HUES64 (cell line): ENCODE results near the gene AGTR1.
"Not testable (repeated sequence)": the region's sequence is repeated elsewhere in the genome, so short reads cannot be mapped to it uniquely, and the experiment has no call there.

ENCODE experiments used
- H3K27ac ChIP-seq: 2 replicates; pipeline ENCODE4 v1.7.0; 2013; ENCODE audit warnings: low read depth, low read length, inconsistent platforms
- H3K27me3 ChIP-seq: 2 replicates; pipeline ENCODE4 v1.6.1; 2013; ENCODE audit warnings: mild to moderate bottlenecking, low read length; ENCODE audit not compliant: insufficient read depth
- H3K36me3 ChIP-seq: 2 replicates; pipeline ENCODE4 v1.6.1; 2013; ENCODE audit warnings: mild to moderate bottlenecking, low read length; ENCODE audit not compliant: insufficient read depth
- H3K4me1 ChIP-seq: 2 replicates; pipeline ENCODE4 v1.6.1; 2013; ENCODE audit warnings: mild to moderate bottlenecking, low read length, moderate library complexity; ENCODE audit not compliant: insufficient read depth
- H3K4me3 ChIP-seq: 2 replicates; pipeline ENCODE4 v1.5.1; 2013; ENCODE audit warnings: mild to moderate bottlenecking, low read length, moderate library complexity
- H3K9ac ChIP-seq: 2 replicates; pipeline ENCODE4 v1.6.1; 2013; ENCODE audit warnings: mild to moderate bottlenecking, low read depth, low read length
- H3K9me3 ChIP-seq: 2 replicates; pipeline ENCODE4 v1.6.1; 2013; ENCODE audit warnings: low read depth, low read length; ENCODE audit not compliant: insufficient read depth
- WGBS: fragments of 150-250, 120-280 bp; methylation state at CpG from one replicate; pipeline ENCODE4 v1.1.7; 2013; ENCODE audit warnings: missing lambda C conversion rate; 5-methylcytosine and 5-hydroxymethylcytosine counted together

AGTR1 gene

DNA sequence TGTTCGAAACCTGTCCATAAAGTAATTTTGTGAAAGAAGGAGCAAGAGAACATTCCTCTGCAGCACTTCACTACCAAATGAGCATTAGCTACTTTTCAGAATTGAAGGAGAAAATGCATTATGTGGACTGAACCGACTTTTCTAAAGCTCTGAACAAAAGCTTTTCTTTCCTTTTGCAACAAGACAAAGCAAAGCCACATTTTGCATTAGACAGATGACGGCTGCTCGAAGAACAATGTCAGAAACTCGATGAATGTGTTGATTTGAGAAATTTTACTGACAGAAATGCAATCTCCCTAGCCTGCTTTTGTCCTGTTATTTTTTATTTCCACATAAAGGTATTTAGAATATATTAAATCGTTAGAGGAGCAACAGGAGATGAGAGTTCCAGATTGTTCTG, 44.4 kb downstream of the AGTR1 start:
- Histone ChIP-seq H3K4me3 (no peak overlapping the region), H3K36me3 (no peaks in the 10 kb centered on the region), H3K4me1 (no peaks in the 10 kb centered on the region), H3K9me3 (no peaks in the 10 kb centered on the region), H3K27me3 (no peaks in the 10 kb centered on the region), H3K27ac (no peak overlapping the region), H3K9ac (no peak overlapping the region)
- 92% methylated on average over 6 of the region's 6 CpGs for WGBS

- over 99% methylated on average over 5 of the region's 5 CpGs for WGBS
- H3K27ac ChIP-seq: no peak overlapping the region
These were observed 48.4 kb downstream of the AGTR1 start for GRCh38 chr3:148746053-148746452.

GRCh38 chr3:148748283-148748682, 50.6 kb downstream of the AGTR1 start:
- Histone ChIP-seq H3K4me3 (no peak overlapping the region), H3K9ac (no peak overlapping the region), H3K9me3 (no peaks in the 10 kb centered on the region), H3K36me3 (no peaks in the 10 kb centered on the region), H3K4me1 (no peaks in the 10 kb centered on the region), H3K27me3 (no peaks in the 10 kb centered on the region), H3K27ac (no peak overlapping the region)
- WGBS: 65% methylated on average over 3 of the region's 3 CpGs

More at GRCh38 chr3:148746053-148746452, 48.4 kb downstream of the AGTR1 start:
- Histone ChIP-seq H3K9ac (no peak overlapping the region), H3K27me3 (no peaks in the 10 kb centered on the region), H3K4me1 (no peaks in the 10 kb centered on the region), H3K36me3 (no peaks in the 10 kb centered on the region), H3K4me3 (no peak overlapping the region), H3K9me3 (no peaks in the 10 kb centered on the region)

DNA sequence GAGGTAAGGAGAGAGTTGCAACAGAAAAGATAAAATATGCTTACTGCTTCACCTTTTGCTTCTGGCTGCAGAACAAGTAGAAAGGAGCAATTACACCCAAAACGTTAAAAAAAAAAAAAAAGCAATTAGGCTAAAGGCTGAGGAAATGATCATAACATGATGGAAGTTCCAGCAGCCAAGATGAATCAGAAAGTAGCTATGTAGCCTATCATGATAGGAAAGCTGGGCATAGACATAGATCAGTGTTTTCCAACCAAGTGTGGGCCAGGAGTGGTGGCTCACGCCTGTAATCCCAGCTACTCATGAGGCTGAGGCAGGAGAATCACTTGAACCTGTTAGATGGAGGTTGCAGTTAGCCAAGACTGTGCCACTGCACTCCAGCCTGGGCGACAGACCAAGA, 52.6 kb downstream of the AGTR1 start:
- Histone ChIP-seq H3K4me3 (no peak overlapping the region), H3K4me1 (no peaks in the 10 kb centered on the region), H3K9ac (no peak overlapping the region), H3K36me3 (no peaks in the 10 kb centered on the region), H3K9me3 (no peaks in the 10 kb centered on the region), H3K27me3 (no peaks in the 10 kb centered on the region), H3K27ac (no peak overlapping the region)
- 90% methylated on average over 3 of the region's 3 CpGs for WGBS

- 94% methylated on average over 3 of the region's 3 CpGs for WGBS
These were observed 53.8 kb downstream of the AGTR1 start for GRCh38 chr3:148751461-148751860.

GRCh38 chr3:148753385-148753784, 55.7 kb downstream of the AGTR1 start:
- not testable (repeated sequence) for H3K36me3 ChIP-seq, H3K4me3 ChIP-seq, H3K9ac ChIP-seq, H3K27me3 ChIP-seq, H3K9me3 ChIP-seq, H3K4me1 ChIP-seq, H3K27ac ChIP-seq
- 96% methylated on average over 4 of the region's 5 CpGs for WGBS

More at GRCh38 chr3:148751461-148751860, 53.8 kb downstream of the AGTR1 start:
- Histone ChIP-seq H3K36me3 (no peaks in the 10 kb centered on the region), H3K9me3 (no peaks in the 10 kb centered on the region), H3K9ac (no peak overlapping the region), H3K4me3 (no peak overlapping the region), H3K4me1 (no peaks in the 10 kb centered on the region), H3K27ac (no peak overlapping the region), H3K27me3 (no peaks in the 10 kb centered on the region)

- no peaks in the 10 kb centered on the region for H3K36me3 ChIP-seq
- no peak overlapping the region for H3K27ac ChIP-seq
- H3K9me3 ChIP-seq: no peaks in the 10 kb centered on the region
- H3K27me3 ChIP-seq: no peaks in the 10 kb centered on the region
- no peaks in the 10 kb centered on the region for H3K4me1 ChIP-seq
- no peak overlapping the region for H3K4me3 ChIP-seq
- no peak overlapping the region for H3K9ac ChIP-seq
These were observed 57.9 kb downstream of the AGTR1 start for GRCh38 chr3:148755570-148755969.

DNA sequence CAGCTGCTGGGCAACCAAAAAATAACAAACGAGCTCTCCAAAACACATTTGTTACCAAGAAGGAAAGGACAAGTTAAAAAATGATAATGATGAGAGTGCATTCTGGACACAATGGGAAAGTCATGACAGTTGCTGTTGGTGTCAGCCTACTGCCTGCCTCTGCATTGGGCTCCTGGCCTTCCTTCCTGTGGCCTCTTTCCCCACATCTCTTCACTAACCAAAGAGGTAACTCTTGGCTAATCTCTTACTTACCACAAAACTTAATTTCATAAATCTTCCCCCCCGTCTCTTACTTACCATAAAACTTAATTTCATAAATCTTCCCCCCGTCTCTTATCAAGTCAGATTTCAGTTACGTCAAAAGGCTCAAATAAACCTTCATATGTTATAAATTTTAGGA, 58.6 kb downstream of the AGTR1 start:
- Histone ChIP-seq H3K9ac (no peak overlapping the region), H3K36me3 (no peaks in the 10 kb centered on the region), H3K4me3 (no peak overlapping the region), H3K27ac (no peak overlapping the region), H3K9me3 (no peaks in the 10 kb centered on the region), H3K27me3 (no peaks in the 10 kb centered on the region), H3K4me1 (no peaks in the 10 kb centered on the region)
- WGBS: 90% methylated on average over 3 of the region's 4 CpGs

DNA sequence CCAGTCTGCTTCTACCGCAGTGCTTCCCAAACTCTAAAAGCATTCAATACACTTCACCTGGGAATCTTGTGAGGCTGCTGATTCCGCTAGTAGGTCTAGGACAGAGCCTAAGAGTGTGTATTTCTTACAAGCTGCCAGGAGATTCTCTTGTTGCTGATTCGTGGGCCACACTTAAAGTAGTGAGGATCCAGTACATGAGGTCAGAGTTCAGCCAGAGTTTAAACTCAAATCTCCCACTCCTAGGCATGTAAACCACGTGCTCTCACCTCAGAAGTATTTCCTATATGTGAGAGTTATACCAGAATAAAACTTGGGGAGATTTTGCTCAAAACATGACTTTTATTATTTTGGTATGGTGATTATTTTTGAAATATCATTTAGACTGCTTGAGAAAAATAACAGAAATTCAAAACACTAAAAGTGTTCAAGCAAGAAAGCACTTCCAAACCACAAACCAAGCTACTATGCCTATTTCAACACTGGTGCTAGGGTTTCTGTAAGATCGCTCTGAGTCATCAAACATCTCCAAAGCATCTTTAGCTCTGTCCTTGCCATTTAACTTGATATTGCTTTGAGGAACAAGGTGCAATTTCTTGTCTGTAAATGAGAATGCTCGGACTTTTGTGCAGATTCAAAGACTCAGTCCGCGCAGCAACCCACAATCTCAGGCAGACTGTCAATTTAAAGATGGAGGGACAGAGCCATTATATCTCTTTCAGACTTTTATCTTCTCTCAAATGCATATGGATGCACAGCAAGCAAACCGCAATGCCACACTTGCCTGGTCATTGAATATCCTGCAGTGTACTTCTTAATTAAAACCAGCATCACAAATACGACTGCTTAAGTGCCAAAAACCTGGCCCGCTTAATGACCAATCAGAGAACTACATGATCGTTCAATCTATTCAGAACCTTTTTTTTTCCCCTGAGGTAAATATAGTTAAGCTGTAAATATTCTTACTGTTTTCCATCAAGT, 59.8 kb downstream of the AGTR1 start:
- Histone ChIP-seq H3K27ac (no peak overlapping the region), H3K36me3 (no peaks in the 10 kb centered on the region), H3K4me3 (no peak overlapping the region), H3K4me1 (no peaks in the 10 kb centered on the region), H3K27me3 (no peaks in the 10 kb centered on the region), H3K9ac (no peak overlapping the region), H3K9me3 (no peaks in the 10 kb centered on the region)
- WGBS: 93% methylated on average over 12 of the region's 12 CpGs

GRCh38 chr3:148758303-148758884, 60.7 kb downstream of the AGTR1 start:
- Histone ChIP-seq H3K9me3 (no peaks in the 10 kb centered on the region), H3K27ac (no peak overlapping the region), H3K27me3 (no peaks in the 10 kb centered on the region), H3K4me3 (no peak overlapping the region), H3K36me3 (no peaks in the 10 kb centered on the region), H3K9ac (no peak overlapping the region), H3K4me1 (no peaks in the 10 kb centered on the region)
- WGBS: 97% methylated on average over 3 of the region's 3 CpGs

DNA sequence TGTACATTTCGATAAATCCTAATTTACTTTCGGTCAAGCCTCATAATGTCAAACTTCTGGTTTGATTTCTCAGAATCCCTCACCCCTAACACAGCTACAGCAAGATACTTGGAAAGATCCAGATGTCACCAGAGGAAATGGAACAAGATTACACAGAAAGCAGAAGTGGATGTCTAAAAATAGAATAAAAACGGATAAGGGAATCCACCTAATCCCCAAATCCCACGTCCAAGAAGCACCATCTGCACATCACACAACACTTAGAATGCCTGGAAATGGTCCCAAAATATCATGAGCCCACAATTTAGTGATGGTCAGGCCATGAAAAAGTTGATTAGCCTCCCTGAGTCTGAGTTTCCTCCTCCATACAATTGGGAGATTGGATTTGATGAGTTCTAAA, 61.7 kb downstream of the AGTR1 start:
- Histone ChIP-seq H3K9ac (no peak overlapping the region), H3K27ac (no peak overlapping the region), H3K36me3 (no peaks in the 10 kb centered on the region), H3K4me3 (no peak overlapping the region), H3K9me3 (no peaks in the 10 kb centered on the region), H3K27me3 (no peaks in the 10 kb centered on the region), H3K4me1 (no peaks in the 10 kb centered on the region)
- 86% methylated on average over 4 of the region's 4 CpGs for WGBS
